Tibial artery (tissue), 4 donors: Measurements from ENCODE around the gene MAGI2.

Experiments used
- DNase-seq, 2 donors: peaks; one replicate each; pipeline ENCODE4 v3.0.0-alpha.2; 2019
- H3K27ac ChIP-seq, 2 donors: fragments of 200-600 bp; sonication (generic) in 1 of 2; 1 replicate in 1 of 2; 2 replicates in 1 of 2; pipeline ENCODE4 v1.5.1; 2018 to 2019; ENCODE audit warnings: mild to moderate bottlenecking in 1 of 2
- H3K27me3 ChIP-seq, 2 donors: fragments of 200-600 bp; sonication (generic) in 1 of 2; one replicate each; pipeline versions ENCODE4 v1.5.1 to v1.6.0; 2016 to 2019
- H3K36me3 ChIP-seq, 3 donors: fragments of 200-600 bp; sonication (generic) in 2 of 3; one replicate each; pipeline ENCODE4 v1.5.1; 2016 to 2019; ENCODE audit warnings: mild to moderate bottlenecking in 2 of 3
- H3K4me1 ChIP-seq, 4 donors: fragments of 200-600 bp; sonication (generic) in 2 of 4; 1 replicate in 3 of 4; 2 replicates in 1 of 4; pipeline ENCODE4 v1.5.1; 2016 to 2019
- H3K4me3 ChIP-seq, 2 donors: fragments of 200-600 bp; sonication (generic) in 1 of 2; 1 replicate in 1 of 2; 2 replicates in 1 of 2; pipeline ENCODE4 v1.5.1; 2018 to 2019; ENCODE audit warnings: mild to moderate bottlenecking in 2 of 2
- H3K9me3 ChIP-seq, 3 donors: fragments of 200-600 bp; sonication (generic) in 1 of 3; one replicate each; pipeline ENCODE4 v1.5.1; 2016 to 2019
- intact Hi-C: fragments of 100-400 bp; cut with DNase I; formaldehyde crosslinking; loops from one replicate; pipeline ENCODE4 v1.15.0; 2023; ENCODE audit warnings: low total_unique reads
- TF ChIP-seq, protein P1 (sequence below), 2 experiments: fragments of 200-600 bp in 1 of 2; fragments of 450-650 bp in 1 of 2; IDR thresholded peaks; one replicate each; pipeline ENCODE4 v1.5.1; 2017 to 2019; ENCODE audit warnings: antibody characterized with exemption in 2 of 2, mild to moderate bottlenecking in 1 of 2, moderate library complexity in 1 of 2

Gene MAGI2

DNA sequence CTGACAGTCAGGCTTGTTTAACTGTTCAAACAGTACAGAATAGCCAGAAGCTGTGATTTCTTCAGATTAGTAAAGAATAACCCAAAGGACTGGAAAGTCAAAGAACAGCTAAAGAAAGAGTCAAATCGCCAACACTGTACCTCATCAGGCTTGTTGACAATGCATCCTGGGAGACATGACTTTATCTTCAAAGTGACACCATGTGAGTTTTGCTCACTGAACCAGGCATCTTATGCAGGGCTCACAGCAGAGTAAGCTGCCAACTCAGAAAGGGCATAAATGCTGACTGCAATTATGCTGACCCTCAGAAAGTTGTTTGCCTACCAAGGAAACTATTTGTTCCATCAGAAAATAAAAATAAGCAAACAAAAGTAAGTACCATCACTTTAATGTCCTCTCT lies 96.4 kb downstream of the MAGI2 start:
- Histone ChIP-seq H3K27ac (no peak overlapping the region), H3K36me3 (no peaks in the 10 kb centered on the region), H3K27me3 (no peaks in the 10 kb centered on the region), H3K4me3 (no peak overlapping the region), H3K4me1 (no peaks in the 10 kb centered on the region), H3K9me3 (no peaks in the 10 kb centered on the region)
- TF ChIP-seq, protein P1, sequence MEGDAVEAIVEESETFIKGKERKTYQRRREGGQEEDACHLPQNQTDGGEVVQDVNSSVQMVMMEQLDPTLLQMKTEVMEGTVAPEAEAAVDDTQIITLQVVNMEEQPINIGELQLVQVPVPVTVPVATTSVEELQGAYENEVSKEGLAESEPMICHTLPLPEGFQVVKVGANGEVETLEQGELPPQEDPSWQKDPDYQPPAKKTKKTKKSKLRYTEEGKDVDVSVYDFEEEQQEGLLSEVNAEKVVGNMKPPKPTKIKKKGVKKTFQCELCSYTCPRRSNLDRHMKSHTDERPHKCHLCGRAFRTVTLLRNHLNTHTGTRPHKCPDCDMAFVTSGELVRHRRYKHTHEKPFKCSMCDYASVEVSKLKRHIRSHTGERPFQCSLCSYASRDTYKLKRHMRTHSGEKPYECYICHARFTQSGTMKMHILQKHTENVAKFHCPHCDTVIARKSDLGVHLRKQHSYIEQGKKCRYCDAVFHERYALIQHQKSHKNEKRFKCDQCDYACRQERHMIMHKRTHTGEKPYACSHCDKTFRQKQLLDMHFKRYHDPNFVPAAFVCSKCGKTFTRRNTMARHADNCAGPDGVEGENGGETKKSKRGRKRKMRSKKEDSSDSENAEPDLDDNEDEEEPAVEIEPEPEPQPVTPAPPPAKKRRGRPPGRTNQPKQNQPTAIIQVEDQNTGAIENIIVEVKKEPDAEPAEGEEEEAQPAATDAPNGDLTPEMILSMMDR (IDR thresholded peaks at IDR 0.05) = no peak
- no peak for DNase-seq
- intact Hi-C loops = no loop called here

DNA sequence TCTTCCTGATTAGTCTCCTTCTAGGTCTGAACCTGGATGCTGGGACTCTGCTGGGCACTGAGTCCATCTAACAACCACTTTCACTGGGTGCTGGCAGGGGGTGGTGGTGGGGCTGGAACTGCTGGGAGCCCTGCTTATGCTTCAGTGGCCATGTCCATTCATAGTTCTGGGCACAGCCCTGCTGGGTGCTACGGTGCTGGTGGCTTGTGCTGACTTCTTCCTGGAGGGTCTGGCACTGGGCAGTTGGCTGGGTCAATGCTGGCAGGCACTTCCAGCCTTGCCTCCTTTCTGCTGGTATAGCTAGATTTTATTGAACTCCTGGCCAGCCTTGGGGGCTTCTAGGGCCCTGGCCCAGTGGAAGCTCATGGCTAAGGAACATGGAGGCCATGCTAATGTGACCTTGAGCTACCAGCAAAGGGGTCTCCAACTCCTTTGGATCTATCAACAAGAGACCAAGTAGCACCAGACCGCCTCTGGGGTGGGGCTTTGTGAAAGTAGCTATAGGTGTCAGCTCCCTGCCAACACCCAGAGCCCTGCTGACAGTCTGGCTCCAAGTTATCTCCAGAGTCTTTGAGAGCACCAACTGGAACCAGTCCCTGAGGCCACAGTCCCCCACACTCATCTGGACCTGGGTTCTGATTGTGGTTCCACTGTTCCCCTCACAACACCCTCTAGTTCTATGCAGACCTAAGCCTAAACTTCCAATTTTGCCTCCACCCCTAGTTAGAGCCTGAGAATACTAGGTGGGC lies 99.6 kb downstream of the MAGI2 start:
- Histone ChIP-seq H3K27me3 (no peaks in the 10 kb centered on the region), H3K36me3 (no peaks in the 10 kb centered on the region), H3K9me3 (no peaks in the 10 kb centered on the region), H3K4me1 (no peaks in the 10 kb centered on the region), H3K4me3 (no peak overlapping the region), H3K27ac (no peak overlapping the region)
- intact Hi-C loops = no loop called here
- DNase-seq = peak in 1 of 2 donors; percentile 20
- TF ChIP-seq, protein P1 (IDR thresholded peaks at IDR 0.05) = no peak

DNA sequence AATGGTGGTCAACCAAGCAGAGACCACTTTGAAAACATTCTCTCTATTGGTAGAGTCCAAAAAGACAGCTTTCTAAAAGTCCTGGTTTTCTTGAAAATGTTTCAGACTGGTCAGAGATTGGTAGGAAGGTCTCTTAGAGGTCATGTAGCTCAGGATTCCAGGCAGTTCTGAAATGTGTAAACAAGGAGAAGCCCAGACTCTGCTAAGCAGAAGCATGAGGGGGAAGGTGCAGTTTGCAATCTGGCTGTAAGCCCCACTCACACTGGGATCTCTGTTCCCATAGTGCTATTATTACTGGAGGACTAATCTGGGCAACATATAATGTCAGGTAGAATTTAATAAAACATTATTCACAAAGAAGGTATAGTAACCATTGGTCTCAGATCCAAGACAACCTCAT lies 101.1 kb downstream of the MAGI2 start:
- H3K27ac ChIP-seq = no peak overlapping the region
- no peaks in the 10 kb centered on the region for H3K27me3 ChIP-seq
- TF ChIP-seq, protein P1 (IDR thresholded peaks at IDR 0.05) = no peak

DNA sequence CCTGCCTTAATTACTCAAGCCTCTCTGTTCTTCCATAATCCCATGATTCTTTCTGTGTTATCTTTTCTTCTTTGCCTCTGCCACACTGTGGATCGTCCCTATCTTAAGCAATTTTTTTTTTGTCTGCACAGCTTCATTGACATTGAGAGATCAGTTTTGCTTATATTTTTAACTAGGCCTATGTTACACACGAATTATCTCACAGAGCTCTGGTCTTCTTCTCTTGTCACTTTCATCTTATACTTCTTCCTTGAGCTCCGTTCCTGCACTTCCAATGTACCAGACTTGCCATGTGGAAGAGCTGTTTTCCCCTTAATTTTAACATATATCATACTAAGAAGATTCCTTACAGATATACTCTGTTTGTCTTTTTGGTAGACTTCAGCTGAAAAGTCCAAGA lies 106.1 kb downstream of the MAGI2 start:
- intact Hi-C loops = no loop called here
- TF ChIP-seq, protein P1 (IDR thresholded peaks at IDR 0.05) = no peak
- Histone ChIP-seq H3K27me3 (no peaks in the 10 kb centered on the region), H3K36me3 (no peaks in the 10 kb centered on the region), H3K9me3 (no peaks in the 10 kb centered on the region), H3K4me1 (no peaks in the 10 kb centered on the region), H3K4me3 (no peak overlapping the region), H3K27ac (no peak overlapping the region)
- no peak for DNase-seq

More for the DNA sequence above, 101.1 kb downstream of the MAGI2 start:
- DNase-seq = no peak
- Histone ChIP-seq H3K4me1 (no peaks in the 10 kb centered on the region), H3K4me3 (no peak overlapping the region), H3K9me3 (no peaks in the 10 kb centered on the region), H3K36me3 (no peaks in the 10 kb centered on the region)
- intact Hi-C loops = no loop called here

DNA sequence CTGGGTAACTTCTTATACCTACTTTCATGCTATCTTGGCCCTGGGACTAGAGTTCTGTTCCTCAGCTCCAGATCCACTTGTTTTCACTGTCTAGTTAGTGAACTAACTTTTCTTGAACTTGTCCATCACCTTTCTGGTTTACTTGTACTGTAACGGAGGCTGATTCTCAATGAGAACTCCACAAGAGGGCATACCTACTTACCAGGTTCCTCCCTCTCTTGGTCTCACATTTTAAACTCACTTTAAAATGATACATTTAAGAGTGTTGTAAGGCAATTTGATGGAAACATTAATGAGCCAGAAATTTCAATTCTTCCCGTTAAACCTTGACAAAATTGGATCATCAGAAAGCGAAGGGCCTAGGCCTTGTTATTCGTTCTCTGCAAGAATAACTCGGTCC lies 111.6 kb downstream of the MAGI2 start:
- intact Hi-C loops = no loop called here
- H3K27me3 ChIP-seq = no peaks in the 10 kb centered on the region
- no peaks in the 10 kb centered on the region for H3K4me1 ChIP-seq
- no peak overlapping the region for H3K4me3 ChIP-seq
- no peak overlapping the region for H3K27ac ChIP-seq
- no peak for DNase-seq
- H3K36me3 ChIP-seq = no peaks in the 10 kb centered on the region
- H3K9me3 ChIP-seq = no peaks in the 10 kb centered on the region
- TF ChIP-seq, protein P1 (IDR thresholded peaks at IDR 0.05) = no peak
